ENCODE measurements around the gene INPP5A. TPM values are rescaled to one million over a fixed set of nuclear protein-coding genes. Genes with fewer than 3 reads are reported as not detected.
A peak's percentile ranks its signal among the peaks of the same experiment; 100 is the strongest.

Gene INPP5A
- total RNA-seq, 6 donors from 2014 or later = 28.6 to 81.7 (median 44.8) TPM

DNA sequence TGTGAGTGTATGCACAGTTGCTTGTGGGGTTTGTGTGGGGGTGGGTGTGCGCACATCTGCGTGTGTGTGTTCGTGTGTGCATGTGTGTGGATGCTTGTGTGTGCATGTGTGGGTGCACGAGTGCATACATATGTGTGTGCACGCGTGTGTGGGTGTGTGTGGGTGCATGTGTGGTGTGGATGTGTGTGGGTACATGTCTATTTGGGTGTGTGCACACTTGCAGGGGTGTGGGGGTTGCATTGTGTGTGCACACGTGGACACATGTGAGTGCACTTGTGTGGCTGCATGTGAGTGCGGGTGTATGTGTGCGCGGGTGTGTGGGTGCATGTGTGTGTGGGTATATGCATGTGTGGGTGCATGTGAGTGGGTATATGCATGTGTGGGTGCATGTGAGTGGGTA, 174.7 kb downstream of the INPP5A start:
- Histone ChIP-seq H3K36me3 (peaks cover 0 to 83% (median 38%) of the 10 kb centered on the region in 4 donors), H3K9me3 (no peaks in the 10 kb centered on the region), H3K27me3 (no peaks in the 10 kb centered on the region), H3K27ac (no peak overlapping the region), H3K4me3 (no peak overlapping the region), H3K4me1 (no peaks in the 10 kb centered on the region)
- no peak for TF ChIP-seq POLR2AphosphoS5 (IDR thresholded peaks at IDR 0.05)
- DNase-seq (no peak), ATAC-seq (ENCODE audit: low FRiP score in 2 of 2) (no peak)
- 97% methylated on average over 10 of the region's 10 CpGs for WGBS, 2 donors

DNA sequence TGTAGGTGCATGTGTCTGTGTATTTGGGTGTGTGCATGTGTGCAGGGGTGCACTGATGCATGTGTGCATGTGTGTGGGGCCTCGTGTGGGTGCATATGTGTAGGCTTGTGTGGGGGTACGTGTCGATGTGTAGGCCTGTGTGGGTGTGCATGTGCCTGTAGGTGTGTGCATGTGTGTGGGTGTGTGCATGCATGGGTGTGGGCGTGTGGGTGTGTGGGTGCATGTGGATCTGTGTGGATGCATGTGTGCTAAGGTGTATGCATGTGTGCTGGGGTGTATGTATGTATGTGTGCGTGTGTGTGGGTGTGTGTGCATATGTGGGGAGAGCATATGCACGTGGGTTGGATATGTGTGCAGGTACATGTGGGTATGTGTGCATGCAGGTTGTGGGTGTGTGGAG, 175.2 kb downstream of the INPP5A start:
- no peak for DNase-seq

DNA sequence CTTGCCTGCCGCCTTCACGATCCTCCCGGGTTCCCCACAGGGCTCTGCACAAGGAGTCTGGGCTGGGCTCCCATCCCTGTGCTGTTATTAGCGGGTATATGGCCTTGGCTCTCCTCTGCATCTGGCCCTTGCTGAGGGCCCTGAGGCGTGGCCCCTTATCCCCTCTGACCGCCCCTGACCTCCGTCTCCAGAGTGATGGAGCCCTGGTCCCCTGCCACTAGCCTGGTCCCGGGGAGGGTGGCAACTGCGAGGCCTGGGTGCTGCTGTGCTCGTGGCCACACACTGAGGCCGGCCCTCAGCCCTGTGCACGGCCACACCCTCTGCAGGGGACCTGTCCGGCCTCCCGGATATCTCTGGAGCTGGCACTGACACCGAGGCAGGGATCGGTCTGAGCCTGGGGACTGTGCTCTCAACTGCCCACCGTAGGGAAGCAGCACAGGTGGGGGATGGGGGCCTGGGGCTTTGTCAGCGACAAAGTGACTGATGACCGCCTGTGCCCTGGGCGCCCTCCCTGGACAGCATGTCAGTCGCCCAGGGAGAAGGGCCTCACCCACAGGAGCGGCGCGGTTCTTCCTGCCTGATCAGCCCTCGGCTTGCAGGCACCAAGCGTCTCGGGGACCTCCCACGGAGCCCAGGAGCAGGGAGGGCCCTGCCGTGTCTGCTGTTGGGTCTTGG, 176.0 kb downstream of the INPP5A start:
- 78 to 92% methylated on average over 5 to 26 of the region's 29 CpGs for WGBS, 2 donors
- Histone ChIP-seq H3K27me3 (no peaks in the 10 kb centered on the region), H3K4me3 (no peak overlapping the region), H3K36me3 (peaks cover 0 to 75% (median 31%) of the 10 kb centered on the region in 4 donors), H3K27ac (no peak overlapping the region), H3K4me1 (no peaks in the 10 kb centered on the region), H3K9me3 (no peaks in the 10 kb centered on the region)
- no peak for TF ChIP-seq POLR2AphosphoS5 (IDR thresholded peaks at IDR 0.05)
- TF ChIP-seq POLR2A (IDR thresholded peaks at IDR 0.05) = no peak
- ATAC-seq (ENCODE audit: low FRiP score in 2 of 2) (peak; percentile 6 to 11), DNase-seq (peak in 1 of 2 donors; percentile 63)

More for the DNA sequence above, 175.2 kb downstream of the INPP5A start:
- H3K4me3 ChIP-seq = no peak overlapping the region
- TF ChIP-seq POLR2AphosphoS5 (IDR thresholded peaks at IDR 0.05) (no peak), CTCF (IDR thresholded peaks at IDR 0.05) (no peak), EP300 (IDR thresholded peaks at IDR 0.05) (no peak), POLR2A (IDR thresholded peaks at IDR 0.05) (no peak)
- ATAC-seq (ENCODE audit: low FRiP score in 2 of 2) = no peak
- 95% methylated on average over 6 of the region's 6 CpGs for WGBS, 2 donors
- H3K27me3 ChIP-seq = no peaks in the 10 kb centered on the region
- no peaks in the 10 kb centered on the region for H3K4me1 ChIP-seq
- H3K27ac ChIP-seq = no peak overlapping the region
- no peaks in the 10 kb centered on the region for H3K9me3 ChIP-seq
- H3K36me3 ChIP-seq = peaks cover 0 to 83% (median 36%) of the 10 kb centered on the region in 4 donors

DNA sequence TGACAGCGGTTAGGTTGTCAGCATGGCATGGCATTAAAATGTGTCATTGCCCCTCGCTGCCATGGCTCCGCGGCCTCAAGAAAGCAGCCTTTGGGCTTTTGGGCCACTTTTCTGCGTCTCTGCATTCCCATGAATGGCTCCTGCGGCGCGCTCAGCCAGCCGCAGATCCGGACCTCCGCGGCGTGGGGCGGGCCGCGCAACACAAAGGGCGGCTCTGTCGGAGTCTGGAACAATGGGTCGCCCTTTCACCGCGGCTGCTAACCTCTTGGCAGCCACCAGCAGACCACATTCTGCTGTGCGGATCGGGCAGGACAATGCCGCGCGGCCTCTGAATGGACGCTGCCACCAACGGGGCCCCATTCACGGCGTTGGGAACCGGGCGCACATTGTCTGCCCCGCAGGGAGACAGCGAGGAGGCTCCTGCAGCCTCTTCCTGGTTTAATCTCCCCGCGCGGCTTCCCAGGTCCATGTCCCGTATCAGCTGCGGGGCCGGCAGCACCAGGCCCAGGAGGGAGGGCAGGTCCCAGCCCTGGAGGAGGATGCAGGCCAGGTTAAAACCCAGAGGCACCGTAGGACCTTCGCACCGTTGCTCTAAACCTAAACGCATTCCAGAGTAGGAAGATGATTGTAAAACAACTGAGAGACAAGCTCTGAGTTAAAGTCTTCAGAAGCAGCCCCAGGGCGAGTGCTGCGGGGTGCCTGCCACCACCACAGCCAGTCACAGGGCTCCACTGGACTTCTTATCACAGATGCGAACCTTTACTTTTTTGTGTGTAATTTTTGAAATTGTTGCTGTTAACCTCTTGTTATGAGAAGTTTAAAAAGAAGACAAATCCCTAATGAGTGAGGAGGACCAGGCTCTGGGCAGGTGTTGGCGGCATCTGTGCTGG, 176.8 kb downstream of the INPP5A start:
- Histone ChIP-seq H3K4me3 (no peak overlapping the region), H3K9me3 (no peaks in the 10 kb centered on the region), H3K27me3 (no peaks in the 10 kb centered on the region), H3K4me1 (no peaks in the 10 kb centered on the region), H3K27ac (no peak overlapping the region), H3K36me3 (peaks cover 0 to 70% (median 28%) of the 10 kb centered on the region in 4 donors)
- ATAC-seq (ENCODE audit: low FRiP score in 2 of 2) = no peak
- WGBS, 2 donors = 88 to 93% methylated on average over 33 to 48 of the region's 48 CpGs
- DNase-seq = peak in 1 of 2 donors; percentile 72
- no peak for TF ChIP-seq POLR2A (IDR thresholded peaks at IDR 0.05)
- no peak for TF ChIP-seq CTCF (IDR thresholded peaks at IDR 0.05)
- TF ChIP-seq POLR2AphosphoS5 (IDR thresholded peaks at IDR 0.05) = no peak
- TF ChIP-seq EP300 (IDR thresholded peaks at IDR 0.05) = no peak

GRCh38 chr10:132714986-132715775, 177.6 kb downstream of the INPP5A start:
- ATAC-seq (ENCODE audit: low FRiP score in 2 of 2) (peak in 1 of 2 donors; percentile 28), DNase-seq (peak in 1 of 2 donors; percentile 59)
- Histone ChIP-seq H3K27me3 (no peaks in the 10 kb centered on the region), H3K27ac (no peak overlapping the region), H3K36me3 (peaks cover 0 to 61% (median 26%) of the 10 kb centered on the region in 4 donors), H3K9me3 (no peaks in the 10 kb centered on the region), H3K4me1 (no peaks in the 10 kb centered on the region), H3K4me3 (no peak overlapping the region)
- WGBS, 2 donors = 94% methylated on average over 24 of the region's 24 CpGs
- TF ChIP-seq EP300 (IDR thresholded peaks at IDR 0.05) (no peak), CTCF (IDR thresholded peaks at IDR 0.05) (no peak), POLR2AphosphoS5 (IDR thresholded peaks at IDR 0.05) (no peak), POLR2A (IDR thresholded peaks at IDR 0.05) (no peak)

Data from upper lobe of left lung (tissue), 6 donors.